ENCODE data around the gene CDRT4. TPM values are rescaled to one million over a fixed set of nuclear protein-coding genes. Genes with fewer than 3 reads are reported as not detected.
"Not testable (repeated sequence)": the region's sequence is repeated elsewhere in the genome, so short reads cannot be mapped to it uniquely, and the experiment has no call there.

Gene CDRT4
- total RNA-seq, 1 donor, result 2.9 TPM

DNA sequence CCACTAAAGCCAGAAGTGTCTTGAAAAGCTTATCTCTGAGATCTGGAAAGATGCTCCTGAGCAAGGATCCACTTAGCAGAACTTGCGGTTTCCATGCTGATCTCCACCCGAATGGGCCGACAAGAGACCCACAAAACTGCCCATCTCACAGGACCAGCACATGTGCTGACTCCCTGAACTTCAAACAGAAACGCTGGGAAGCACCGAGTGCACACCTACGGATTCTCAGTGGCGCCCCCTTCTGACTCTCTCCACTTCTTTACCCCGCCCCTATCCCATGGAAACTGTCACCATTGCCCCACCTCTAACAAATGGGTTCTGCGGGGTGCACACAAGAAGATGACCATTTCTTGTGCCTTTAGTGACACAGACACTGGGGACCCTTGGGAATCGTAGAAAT is 21.4 kb downstream of the CDRT4 start:
- DNase-seq (ENCODE audit: low read depth), result no peak
- H3K4me3 ChIP-seq (ENCODE audit: low read depth, low read length), result no peak overlapping the region
- TF ChIP-seq, protein P1, sequence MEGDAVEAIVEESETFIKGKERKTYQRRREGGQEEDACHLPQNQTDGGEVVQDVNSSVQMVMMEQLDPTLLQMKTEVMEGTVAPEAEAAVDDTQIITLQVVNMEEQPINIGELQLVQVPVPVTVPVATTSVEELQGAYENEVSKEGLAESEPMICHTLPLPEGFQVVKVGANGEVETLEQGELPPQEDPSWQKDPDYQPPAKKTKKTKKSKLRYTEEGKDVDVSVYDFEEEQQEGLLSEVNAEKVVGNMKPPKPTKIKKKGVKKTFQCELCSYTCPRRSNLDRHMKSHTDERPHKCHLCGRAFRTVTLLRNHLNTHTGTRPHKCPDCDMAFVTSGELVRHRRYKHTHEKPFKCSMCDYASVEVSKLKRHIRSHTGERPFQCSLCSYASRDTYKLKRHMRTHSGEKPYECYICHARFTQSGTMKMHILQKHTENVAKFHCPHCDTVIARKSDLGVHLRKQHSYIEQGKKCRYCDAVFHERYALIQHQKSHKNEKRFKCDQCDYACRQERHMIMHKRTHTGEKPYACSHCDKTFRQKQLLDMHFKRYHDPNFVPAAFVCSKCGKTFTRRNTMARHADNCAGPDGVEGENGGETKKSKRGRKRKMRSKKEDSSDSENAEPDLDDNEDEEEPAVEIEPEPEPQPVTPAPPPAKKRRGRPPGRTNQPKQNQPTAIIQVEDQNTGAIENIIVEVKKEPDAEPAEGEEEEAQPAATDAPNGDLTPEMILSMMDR (IDR thresholded peaks at IDR 0.05; ENCODE audit: insufficient read depth, low read length), result no peak

DNA sequence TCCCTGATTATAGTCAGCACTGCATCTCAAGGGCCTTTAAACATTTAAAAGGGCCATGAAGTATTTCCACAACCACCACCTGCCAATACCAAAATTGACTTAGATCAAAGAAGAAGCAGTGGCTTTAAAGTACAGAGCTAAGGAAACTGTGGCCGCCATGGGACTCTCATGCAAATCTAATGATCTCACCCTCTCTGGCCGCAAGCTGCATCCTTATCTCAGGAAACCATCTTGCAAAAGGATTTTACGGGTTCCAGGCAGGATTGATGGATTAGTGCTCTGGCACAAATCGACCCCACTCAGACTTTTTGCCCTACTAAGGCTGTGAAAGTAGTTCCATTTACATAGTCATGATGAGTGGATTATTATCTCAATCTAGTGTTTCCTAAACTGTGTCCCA is 22.6 kb downstream of the CDRT4 start:
- TF ChIP-seq, protein P1 (IDR thresholded peaks at IDR 0.05; ENCODE audit: insufficient read depth, low read length), result no peak
- H3K4me3 ChIP-seq (ENCODE audit: low read depth, low read length), result no peak overlapping the region
- no peak for DNase-seq (ENCODE audit: low read depth)

DNA sequence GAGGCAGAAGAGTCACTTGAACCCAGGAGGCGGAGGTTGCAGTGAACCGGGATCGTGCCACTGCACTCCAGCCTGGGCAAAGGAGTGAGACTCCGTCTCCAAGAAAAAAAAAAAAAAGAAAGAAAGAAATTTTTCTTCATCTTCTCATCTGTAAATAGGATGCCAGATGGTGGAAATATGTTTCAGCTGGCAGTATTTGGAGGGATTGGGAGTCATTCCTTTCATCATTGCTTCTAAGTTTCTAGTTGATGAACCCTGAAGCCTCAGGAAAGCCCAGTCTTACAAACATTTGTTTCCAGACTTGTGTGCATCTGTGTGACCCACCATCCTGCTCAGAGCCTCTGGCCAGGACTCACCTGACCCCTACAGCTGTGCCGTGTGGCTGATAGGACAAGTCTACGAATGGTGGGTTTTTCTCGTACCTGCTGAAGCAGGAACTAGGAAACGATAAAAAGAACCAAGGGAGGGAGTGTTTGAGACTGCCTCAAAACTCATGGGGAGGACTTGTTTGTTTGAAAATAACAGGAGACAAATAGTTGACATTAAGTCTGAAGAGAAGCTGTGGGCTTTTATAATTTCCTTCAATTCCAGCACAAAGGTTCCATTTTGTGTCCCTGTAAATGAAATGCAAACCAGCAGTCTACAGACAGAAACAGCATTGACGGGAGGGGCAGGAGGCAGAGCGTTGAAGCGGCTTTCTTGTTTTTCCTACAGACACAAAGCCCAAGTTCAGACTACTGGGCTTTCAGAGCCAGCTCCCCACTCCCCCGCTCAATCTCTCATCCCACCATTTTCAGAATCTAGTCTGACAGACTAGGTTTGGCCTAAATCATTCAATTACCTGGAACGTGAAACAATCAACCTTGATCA is 24.9 kb downstream of the CDRT4 start:
- DNase-seq (ENCODE audit: low read depth), result no peak
- TF ChIP-seq, protein P1 (IDR thresholded peaks at IDR 0.05; ENCODE audit: insufficient read depth, low read length), result no peak

DNA sequence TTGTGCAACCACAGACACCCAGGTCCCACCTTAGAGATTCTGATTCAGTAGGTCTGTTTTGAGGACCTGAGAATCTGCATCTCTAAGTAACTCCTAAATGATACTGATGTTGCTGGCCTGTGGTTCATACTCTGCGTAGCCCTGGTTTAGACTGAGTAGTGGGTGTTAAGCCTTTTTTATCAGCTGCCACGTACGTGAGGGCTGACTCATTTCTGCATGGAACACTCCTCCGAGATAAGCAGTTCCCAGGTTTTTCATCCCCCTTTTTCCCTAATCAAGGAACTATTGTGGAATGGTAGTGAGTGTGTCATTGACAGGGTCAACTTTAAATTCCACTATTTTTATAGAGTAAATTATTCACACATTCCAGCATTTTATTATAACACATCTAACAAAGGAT is 26.1 kb downstream of the CDRT4 start:
- peak; percentile 50 for DNase-seq (ENCODE audit: low read depth)

More for the DNA sequence above, 24.9 kb downstream of the CDRT4 start:
- H3K4me3 ChIP-seq (ENCODE audit: low read depth, low read length), result no peak overlapping the region

DNA sequence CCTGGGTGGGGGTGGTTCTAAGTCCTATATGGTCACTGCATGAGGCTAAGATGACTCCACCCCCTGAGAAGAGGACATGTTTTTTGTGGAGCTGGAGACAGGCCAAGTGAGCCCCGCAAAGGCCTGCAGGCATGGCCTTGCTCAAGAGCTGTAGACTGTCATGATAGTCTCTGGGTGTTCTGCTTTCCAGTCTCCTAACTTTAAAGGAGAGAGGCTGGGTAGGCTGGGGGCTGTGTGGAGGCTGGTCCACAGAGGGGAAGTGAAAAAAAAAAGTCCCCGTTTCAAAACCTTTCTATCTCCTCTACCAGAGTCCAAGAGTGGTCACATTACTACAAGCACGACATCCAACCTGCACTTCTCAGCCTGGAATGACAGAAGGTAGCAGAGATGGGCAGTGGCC is 27.1 kb downstream of the CDRT4 start:
- DNase-seq (ENCODE audit: low read depth), result no peak
- H3K4me3 ChIP-seq (ENCODE audit: low read depth, low read length), result no peak overlapping the region
- TF ChIP-seq, protein P1 (IDR thresholded peaks at IDR 0.05; ENCODE audit: insufficient read depth, low read length), result no peak

More for the DNA sequence above, 26.1 kb downstream of the CDRT4 start:
- TF ChIP-seq, protein P1 (IDR thresholded peaks at IDR 0.05; ENCODE audit: insufficient read depth, low read length), result no peak
- H3K4me3 ChIP-seq (ENCODE audit: low read depth, low read length), result no peak overlapping the region

DNA sequence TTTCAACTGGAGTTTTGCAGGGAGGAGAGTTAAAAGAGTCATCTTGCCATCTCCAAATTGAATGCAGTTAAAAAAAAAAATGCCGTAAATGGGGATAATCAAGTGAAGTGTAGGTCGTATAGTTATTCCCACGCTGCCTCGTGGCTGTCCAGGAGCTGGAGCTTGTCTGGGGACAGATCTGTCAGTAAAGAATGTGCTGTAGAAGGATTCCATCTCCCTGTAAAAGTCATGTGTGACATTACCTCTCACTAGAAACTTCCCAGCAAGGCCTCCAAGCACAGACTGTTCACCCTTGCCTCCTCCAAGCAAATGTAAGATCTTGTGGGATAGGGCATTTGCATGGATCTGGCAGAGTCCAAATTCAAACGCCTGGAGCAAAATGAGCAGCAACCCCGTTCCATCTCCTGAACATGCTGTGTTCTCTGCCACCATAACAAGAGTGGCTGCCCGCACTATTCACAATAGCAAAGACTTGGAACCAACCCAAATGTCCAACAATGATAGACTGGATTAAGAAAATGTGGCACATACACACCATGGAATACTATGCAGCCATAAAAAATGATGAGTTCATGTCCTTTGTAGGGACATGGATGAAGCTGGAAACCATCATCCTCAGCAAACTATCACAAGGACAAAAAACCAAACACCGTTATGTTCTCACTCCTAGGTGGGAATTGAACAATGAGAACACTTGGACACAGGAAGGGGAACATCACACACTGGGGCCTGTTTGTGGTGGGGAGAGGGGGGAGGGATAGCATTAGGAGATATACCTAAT is 28.0 kb downstream of the CDRT4 start:
- DNase-seq (ENCODE audit: low read depth); H3K4me3 ChIP-seq (ENCODE audit: low read depth, low read length): not testable (repeated sequence)

DNA sequence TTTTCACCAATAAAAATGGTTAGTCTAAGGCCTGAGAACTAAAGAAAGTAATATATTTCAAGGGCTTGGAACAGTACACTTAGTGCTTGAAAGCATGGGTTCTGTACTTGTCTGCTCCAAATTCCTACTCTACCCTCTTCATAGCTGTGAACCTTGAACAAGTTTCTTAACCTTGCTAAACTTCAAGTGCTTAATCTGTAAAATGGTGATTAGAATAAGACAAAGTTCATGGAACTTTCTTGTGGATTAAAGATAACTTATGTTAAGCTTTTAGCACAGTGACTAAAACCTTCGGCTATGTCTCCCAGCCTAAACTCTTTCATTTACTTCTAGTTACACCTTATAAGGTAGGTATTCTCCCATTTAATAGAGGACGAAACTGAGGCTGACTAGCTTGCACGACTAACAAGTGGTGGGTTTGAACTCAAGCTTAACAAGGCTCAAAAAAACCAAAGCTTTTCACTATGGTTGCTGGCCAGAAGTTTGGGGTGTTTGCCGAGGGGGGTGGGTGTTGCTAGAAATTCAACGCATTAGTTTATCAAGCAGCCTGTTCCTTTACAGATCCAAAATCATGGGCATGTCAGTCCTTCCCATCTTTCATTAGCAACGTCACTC is 28.8 kb downstream of the CDRT4 start:
- TF ChIP-seq, protein P1 (IDR thresholded peaks at IDR 0.05; ENCODE audit: insufficient read depth, low read length), result no peak
- DNase-seq (ENCODE audit: low read depth), result no peak
- H3K4me3 ChIP-seq (ENCODE audit: low read depth, low read length), result no peak overlapping the region
